Activated T-helper 1 cell treated with anti-CD3 and anti-CD28 coated beads, Interleukin-2, amount 50 U/mL, for 16 hours (primary cell): Measurements from ENCODE around the gene SDC3.
"Not testable (repeated sequence)": the region's sequence is repeated elsewhere in the genome, so short reads cannot be mapped to it uniquely, and the experiment has no call there.

Experiments
- DNase-seq, 2 donors: peaks; one replicate each; pipeline ENCODE4 v3.0.0-alpha.2; 2020; ENCODE audit warnings: low read depth in 1 of 2, low spot score in 1 of 2

The SDC3 gene, protein sequence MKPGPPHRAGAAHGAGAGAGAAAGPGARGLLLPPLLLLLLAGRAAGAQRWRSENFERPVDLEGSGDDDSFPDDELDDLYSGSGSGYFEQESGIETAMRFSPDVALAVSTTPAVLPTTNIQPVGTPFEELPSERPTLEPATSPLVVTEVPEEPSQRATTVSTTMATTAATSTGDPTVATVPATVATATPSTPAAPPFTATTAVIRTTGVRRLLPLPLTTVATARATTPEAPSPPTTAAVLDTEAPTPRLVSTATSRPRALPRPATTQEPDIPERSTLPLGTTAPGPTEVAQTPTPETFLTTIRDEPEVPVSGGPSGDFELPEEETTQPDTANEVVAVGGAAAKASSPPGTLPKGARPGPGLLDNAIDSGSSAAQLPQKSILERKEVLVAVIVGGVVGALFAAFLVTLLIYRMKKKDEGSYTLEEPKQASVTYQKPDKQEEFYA

DNA sequence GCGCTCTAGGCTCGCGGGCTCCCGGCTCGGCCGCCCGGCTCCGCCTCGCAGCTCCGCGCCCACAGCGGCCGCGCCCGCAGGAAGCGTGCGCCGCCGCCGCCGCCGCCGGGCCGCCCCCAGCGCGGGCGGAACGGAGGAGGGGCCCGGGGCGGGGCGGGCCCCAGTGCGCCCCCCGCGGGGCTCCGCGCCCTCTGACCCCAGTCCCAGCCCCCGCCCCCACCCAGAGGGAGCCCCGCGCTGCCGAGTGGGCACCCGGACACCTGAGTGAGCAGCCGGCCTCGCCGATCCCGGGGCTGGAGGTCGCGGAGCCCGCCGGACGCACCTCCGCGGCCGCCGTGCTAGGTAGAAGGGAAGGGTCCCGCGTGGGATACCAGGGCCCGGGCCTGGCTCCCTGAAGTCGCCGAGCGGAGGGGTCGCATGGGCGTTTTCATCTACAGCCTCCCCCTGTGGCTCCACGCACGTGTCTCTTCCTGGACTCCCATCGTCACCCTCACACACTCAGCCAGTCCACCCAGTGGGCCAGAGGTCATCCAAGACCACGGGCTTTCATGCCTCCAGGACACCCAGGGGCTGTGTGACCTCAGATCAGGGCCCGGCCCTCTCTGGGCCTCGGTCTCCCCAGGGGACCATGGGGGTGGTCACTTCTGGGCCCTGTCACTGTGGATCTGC is at the start of gene SDC3:
Gene SDC3, minus strand, starts transcription at position 63 of the 669 bp plus-strand sequence. CDS start 172 bp downstream, outside the sequence.
- no peak for DNase-seq

DNA sequence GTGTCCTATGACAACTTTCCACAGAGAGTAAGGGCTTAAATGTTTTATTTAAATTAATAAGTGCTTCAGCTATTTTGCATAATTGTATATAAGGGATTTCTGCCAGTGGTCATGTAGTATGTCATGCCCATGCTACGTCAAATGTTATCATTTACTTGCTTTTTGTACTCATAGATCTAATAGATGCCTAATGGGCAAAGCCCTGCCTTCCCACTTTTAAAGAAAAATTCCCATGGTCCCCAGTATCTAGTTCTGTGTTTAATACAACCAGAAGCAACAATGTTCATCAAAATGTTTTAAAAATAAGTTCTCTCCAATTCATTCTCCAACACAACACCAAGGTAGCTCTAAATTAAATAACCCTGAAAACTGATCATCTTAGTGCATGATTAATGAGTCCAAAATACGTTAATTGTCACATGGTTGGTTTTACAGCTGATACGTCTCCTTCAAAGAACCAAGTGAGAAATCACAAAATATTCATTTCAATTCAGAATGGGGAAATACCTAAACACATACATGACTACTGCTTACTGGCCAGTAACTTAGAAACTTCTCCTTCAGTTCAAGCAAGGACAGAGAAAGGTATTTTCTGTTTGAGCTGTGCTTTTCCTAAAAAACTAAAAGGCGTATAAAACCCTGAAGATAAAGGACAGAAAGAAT is 49.1 kb upstream of the SDC3 start:
- no peak for DNase-seq

DNA sequence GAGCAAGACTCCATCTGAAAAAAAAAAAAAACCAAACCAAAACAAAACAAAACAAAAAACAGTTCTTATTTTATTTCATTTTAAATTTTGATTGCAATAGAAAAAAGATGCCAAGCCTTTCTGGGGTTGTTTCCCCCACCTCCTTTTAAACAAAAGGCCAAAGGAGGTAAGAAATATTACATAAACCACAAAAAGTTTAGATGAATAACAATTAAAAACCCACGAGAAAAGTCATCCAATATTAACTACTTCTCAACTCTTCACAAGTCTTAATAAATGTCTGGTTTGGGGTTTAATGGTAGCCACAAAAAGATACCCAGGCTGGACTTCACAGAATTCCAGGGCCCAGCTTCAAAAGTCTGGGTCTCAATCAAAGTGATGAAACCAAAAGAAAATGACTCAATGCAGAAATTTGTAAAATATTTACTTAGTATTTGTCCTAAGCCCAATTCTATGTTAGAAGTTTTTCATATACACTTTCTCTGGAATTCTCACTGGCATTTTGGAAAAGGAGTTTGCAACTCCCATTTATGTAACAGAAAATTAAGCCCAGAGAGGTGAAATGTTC is 47.0 kb upstream of the SDC3 start:
- DNase-seq, result no peak

DNA sequence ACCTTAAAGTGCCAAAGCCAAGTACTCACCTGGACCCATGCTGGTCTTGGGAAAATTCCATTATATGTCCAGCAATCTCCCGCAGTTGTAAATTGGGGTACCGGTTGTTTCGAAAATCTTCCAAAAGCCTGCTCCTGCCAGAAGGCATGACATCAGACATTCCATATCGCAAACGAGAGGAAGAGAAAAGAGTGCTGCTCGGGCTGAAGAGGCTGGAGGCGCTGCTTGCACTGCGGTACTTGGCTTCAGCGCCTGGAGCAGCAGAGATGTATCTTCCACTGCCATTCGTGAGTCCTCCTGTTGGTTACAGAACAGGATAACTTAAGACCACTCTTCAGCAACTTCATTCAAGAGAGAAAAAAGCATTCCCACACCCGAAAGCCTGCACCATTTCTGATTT is 45.1 kb upstream of the SDC3 start:
- DNase-seq, result no peak

DNA sequence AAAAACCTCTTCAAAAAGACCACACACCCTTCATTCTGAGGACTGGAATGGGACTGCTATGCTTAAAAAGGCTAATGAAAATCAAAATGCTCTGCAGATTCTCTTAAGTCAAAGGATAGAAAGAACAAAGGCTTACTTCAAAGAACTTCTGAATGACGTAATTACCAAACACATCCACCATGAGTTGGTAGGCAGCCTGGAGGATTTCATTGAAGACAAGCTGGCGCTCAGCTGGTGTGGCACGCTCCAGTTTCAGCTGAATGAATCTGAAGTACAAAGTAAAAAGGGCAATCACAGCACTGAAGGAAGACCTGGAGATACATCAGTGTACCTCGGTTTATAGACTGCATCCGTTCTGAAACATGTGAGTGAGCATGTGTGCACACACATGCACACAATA is 43.5 kb upstream of the SDC3 start:
- DNase-seq, result no peak

DNA sequence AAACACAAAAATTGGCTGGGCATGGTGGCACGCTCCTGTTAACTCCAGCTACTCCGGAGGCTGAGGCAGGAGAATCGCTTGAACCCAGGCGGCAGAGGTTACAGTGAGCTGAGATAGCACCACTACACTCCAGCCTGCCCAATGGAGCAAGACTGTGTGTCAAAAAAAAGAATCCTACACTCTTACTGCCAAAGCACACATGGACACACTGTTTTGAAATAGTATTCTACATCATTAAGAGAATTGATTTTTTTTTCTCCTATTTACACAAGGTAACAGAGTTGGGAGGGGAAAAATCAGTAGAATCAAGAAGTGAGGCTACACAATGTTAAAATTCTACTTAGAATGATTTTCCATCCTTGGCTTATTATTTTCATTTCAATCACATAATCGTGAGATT is 42.1 kb upstream of the SDC3 start:
- no peak for DNase-seq

DNA sequence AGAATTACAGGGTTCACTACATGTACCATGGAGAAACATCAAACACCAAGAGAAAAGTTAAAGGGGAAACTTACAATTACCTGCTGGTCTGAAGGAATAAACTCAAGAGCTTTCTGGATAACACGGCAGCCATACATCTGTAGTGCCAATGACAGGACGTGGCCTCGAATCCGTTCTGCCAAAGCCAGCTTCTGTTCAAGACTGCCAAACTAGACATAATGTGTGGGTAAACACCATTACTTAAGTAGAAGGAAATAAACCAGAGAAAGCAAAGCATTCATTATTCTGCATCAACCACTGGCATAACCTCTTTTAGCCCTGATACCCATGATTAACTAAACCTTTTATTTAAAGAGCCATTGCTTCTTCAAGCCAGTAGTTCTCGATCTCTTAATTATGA is 41.5 kb upstream of the SDC3 start:
- no peak for DNase-seq

DNA sequence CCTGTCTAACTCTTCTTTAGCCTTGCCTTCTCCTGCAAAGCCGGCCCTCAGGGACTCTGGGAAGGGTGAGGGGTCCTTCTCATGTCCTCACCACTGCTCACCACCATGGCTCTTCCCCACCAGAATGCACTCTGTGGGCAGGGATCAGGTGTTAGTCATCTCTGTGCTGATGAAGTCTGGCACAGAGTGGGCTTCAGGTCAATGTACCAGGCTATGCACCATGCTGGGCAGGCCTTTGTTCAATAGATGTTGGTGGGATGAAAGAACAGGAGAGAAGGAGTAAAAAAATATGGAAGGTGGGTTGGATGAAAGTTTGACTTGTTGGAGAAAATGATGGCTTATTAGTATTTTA is 40.9 kb upstream of the SDC3 start:
- DNase-seq, result not testable (repeated sequence)

DNA sequence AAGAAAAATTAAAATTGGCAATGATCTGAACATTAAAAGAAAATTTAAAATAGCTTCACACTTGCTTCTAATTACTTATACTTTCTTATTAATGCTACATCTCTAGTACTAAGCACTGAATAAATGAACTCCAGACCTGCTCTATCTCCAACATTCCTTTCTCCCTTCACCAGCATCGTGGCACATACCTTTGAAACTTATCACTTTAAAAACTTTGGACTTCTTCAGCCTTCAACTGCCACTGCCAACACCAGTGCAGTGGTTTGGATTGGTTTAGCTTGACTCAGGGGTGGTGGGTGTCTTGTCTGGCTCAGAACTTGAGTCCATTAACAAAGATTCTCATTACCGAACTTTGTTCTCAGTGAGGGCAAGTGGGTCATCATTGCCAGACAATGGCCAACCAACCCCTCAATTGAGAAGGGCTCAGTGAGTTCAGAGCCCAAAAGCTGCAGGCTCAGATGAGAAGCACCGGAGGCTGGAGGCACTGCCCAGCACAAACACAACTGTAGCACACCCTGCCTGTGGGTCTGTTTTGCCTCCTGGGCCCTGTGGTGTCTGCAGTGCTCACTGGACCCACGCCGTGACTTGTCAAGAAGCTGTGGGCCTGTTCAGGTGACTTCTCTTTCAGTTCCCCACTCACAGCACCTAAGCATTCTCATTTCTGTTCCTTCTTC is 40.4 kb upstream of the SDC3 start:
- not testable (repeated sequence) for DNase-seq

DNA sequence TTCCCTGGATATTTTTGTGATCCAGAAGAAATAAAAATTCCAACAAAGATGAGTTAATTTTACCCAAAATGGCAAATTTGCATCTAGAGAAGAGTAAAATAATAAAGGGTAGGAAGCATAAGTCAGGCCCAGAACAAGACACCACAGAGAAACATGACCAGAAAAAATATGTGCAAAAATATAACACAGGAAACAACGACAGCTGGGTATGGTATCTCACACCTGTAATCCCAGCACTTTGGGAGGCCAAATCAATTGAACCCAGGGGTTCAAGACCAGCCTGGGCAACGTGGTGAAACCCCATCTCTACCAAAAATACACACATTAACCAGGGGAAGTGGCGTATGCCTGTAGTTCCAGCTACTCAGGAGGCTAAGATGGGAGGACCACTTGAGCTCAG is 39.7 kb upstream of the SDC3 start:
- DNase-seq, result no peak

DNA sequence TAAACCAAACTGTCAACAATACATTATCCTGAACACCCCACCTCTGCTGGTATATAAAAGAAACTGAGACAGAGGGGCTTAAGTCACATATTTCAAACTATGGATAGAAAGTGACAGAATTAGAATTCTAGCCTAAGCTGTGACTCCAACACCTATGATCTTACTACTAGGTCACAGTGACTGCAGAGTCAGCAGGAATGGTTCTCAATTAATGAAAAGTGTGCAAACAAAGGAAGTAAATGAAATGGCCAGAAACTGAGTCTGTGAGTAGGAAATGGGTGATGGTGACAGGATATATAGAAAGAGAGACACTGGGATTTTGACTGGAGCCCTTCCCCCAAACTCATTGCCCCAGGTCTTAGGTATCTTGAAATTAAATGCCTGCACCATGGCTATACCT is 38.7 kb upstream of the SDC3 start:
- DNase-seq, result no peak

DNA sequence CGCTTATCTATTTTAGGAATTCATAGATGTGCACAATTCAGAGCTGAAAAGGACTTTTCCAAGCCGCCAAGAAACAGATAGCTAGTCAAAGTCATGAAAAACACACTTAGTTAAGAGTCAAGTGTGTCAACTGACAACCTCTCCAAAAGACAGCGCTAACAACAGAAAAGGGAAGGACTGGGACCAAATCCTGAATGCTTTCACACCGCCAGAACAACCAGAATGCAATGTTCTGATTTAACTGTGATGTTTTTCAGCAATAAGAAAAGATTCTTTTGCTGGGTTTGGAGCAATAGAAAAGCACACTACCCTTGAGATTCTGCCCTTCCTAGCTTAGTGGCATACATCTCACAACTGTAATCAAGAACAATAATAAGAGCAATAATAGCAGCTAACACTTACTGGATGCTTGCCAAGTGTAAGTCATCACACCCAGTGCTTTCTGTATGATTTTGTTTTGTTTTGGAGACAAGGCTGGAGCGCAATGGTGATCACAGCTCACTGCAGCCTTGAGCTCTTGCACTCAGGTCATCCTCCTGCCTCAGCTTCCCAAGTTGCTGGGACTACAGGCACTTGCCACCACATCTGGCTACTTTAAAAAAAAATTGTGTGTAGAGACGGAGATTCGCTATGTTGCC is 33.9 kb upstream of the SDC3 start:
- DNase-seq, result no peak

DNA sequence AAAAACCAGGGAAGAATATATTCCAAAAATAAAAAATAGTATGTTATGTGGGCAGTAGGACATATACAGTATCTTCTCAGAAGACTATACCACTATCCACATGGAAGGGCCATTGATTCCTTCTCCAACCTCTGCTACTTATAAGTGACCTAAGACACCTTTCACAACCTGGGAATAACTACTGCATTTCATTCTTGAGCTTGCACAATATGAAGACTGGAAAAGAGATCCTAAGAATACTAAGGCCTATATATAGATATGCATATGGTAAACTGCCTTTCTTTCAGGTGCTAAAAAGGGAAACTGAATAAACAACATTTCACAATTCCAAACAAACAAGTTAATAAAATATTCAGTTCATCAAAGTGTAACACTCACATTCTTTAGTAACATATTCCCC is 32.0 kb upstream of the SDC3 start:
- DNase-seq, result no peak

DNA sequence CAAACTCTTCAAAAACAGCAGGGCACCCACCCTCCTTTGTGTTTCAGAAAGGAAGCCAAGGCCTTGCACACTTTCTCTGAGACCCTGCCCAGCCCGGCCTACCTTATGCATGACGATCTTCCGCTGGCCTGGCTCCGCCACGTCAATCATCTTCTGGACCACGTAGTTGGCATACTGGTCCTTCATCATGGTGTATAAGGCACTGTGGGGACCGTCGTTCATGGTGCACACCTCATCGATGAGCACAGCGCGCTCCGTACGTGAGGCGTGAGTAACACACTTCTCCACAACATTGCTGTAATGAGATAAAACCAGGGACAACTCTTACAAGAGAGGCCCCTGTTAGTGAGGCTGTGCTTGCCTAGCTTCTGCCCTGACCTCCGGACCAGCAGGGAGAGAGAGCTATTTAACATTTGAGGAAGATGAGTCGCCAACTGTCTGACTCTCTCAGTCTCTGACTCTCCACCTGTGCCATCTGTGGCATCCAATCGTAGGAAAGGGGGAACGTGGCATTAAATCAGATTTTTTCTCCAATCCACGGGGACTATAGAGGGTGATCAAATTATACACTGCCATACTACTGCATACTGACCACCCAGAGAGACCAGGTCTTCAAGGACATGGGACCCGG is 28.1 kb upstream of the SDC3 start:
- no peak for DNase-seq

DNA sequence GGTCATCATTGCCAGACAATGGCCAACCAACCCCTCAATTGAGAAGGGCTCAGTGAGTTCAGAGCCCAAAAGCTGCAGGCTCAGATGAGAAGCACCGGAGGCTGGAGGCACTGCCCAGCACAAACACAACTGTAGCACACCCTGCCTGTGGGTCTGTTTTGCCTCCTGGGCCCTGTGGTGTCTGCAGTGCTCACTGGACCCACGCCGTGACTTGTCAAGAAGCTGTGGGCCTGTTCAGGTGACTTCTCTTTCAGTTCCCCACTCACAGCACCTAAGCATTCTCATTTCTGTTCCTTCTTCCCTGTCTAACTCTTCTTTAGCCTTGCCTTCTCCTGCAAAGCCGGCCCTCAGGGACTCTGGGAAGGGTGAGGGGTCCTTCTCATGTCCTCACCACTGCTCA is 27.2 kb upstream of the SDC3 start:
- DNase-seq, result not testable (repeated sequence)

DNA sequence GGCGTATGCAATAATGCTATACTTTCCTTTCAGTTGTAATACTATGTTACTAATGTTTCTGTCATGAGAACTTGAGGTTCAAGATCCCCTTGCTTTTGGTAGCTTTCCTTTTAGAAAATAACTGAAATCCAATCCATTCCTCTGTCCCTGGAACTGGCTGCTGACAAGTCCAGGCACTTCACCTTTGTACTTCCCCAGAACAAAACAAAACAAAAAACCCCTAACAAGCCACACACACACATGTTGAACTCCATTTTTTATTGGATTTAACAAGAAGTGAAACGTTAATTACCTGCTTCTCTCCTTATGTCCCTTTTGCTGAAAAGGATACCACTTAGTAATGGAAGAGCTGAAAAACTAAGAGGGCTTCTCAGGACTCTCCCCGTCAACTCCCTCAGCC is 26.1 kb upstream of the SDC3 start:
- DNase-seq, result no peak

DNA sequence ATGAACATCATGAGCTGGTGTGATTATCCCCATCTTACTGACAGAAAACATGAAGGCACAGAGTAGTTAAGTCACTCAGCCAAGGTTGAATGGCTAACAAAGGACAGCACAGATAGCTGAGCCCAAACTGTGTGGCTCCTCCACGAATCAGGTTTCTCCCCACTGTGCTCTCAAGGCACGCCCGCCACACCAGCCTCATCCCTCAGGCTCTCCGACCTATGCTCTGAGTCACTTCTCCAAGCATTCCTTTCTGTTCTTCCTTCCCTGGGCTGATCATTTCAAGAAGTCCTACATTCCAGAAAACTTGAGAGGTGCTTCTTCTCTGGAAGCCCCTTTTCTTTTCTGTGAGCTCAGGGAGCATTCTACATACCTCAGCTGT is 25.3 kb upstream of the SDC3 start:
- no peak for DNase-seq

DNA sequence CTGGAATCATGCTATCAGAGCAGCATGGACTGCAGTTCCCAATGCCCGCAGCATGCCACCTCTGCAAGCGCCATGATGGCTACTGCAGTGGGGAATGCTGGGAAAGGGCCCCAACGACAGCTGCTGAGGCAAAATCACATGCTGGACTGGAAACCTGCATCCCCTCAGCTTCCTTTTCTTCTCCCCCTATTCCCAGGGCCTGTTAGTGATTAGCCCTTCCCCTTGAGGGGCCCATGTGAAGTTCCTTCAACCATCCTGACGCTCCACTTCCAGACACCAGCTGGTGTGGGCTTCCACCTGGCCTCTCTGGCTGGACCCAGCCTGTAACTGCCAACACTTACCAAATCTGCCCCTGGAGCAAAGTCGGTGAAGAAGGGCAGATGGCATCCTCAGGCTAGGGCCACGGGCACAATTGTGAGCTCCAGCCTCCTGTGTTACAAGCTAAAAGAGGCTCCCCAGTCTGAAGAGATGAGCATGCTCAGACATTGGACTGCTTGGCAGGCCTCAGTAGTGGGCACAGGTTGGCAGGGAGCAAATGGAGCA is 22.1 kb upstream of the SDC3 start:
- DNase-seq, result no peak

DNA sequence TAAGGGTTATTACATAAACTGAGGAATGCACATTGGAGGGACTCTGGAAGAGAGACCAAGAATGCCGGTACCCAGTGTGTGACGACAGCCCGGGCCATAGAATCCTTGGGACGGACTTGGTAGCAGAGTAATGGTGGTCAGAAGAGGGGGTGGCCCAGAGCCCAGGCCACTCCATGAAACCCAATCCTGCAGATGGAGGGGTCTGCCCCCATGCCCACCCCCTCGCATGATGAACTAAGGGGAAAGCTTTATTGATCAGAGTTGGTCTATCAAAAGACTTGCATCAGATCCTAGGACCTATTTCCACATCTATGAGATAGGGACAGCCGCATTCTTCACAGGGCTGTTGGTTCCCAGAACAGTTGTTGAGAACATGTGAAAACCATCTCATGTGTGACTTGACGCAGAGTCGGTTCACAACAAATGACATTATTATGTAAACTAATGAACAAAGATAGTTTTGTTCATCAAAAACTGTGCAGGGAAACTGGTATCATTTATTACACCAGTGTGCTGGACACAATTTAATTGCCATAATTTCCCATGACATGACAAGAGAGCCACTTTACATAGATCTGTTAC is 21.5 kb upstream of the SDC3 start:
- no peak for DNase-seq
